Glomerular visceral epithelial cell (primary cell): Measurements from ENCODE around the gene BHLHE41.

Experiments used
- DNase-seq: peaks from one replicate; pipeline ENCODE4 v3.0.0-alpha.2; 2016; ENCODE audit errors: extremely low spot score

The BHLHE41 gene

GRCh38 chr12:26077915-26078702, 46.7 kb downstream of the BHLHE41 start:
- DNase-seq = no peak
